HG02938 (cell line): ENCODE data around the gene DLG1.

Experiments used
- ATAC-seq: cut with Tn5 transposase; IDR thresholded peaks from one replicate; pipeline ENCODE4 v1.9.1; 2021; ENCODE audit warnings: mild to moderate bottlenecking, moderate library complexity; ENCODE audit not compliant: unreplicated experiment

DLG1 gene

GRCh38 chr3:197298341-197298944 is at the start of gene DLG1:
DLG1 (minus strand) TSS chr3:197298612; CDS start chr3:197297204, 1,408 bp downstream.
- ATAC-seq, result peak; percentile 50

- ATAC-seq, result no peak
Measured at GRCh38 chr3:197348014-197348413, 49.6 kb upstream of the DLG1 start.

GRCh38 chr3:197345390-197345789 is 47.0 kb upstream of the DLG1 start:
- no peak for ATAC-seq

GRCh38 chr3:197344582-197345318 is 46.3 kb upstream of the DLG1 start:
- ATAC-seq, result no peak

GRCh38 chr3:197343656-197344408 is 45.4 kb upstream of the DLG1 start:
- no peak for ATAC-seq

GRCh38 chr3:197343111-197343510 is 44.7 kb upstream of the DLG1 start:
- no peak for ATAC-seq

GRCh38 chr3:197340521-197340871 is 42.1 kb upstream of the DLG1 start:
- no peak for ATAC-seq

- no peak for ATAC-seq
Measured at GRCh38 chr3:197339841-197340520, 41.6 kb upstream of the DLG1 start.

GRCh38 chr3:197338586-197338985 is 40.2 kb upstream of the DLG1 start:
- ATAC-seq, result no peak

- no peak for ATAC-seq
Measured at GRCh38 chr3:197337656-197338055, 39.2 kb upstream of the DLG1 start.

GRCh38 chr3:197337214-197337613 is 38.8 kb upstream of the DLG1 start:
- no peak for ATAC-seq

GRCh38 chr3:197336348-197336747 is 37.9 kb upstream of the DLG1 start:
- no peak for ATAC-seq

- ATAC-seq, result no peak
Measured at GRCh38 chr3:197335428-197336132, 37.2 kb upstream of the DLG1 start.

GRCh38 chr3:197333901-197334639 is 35.7 kb upstream of the DLG1 start:
- ATAC-seq, result no peak

- no peak for ATAC-seq
Measured at GRCh38 chr3:197331131-197331530, 32.7 kb upstream of the DLG1 start.

- no peak for ATAC-seq
Measured at GRCh38 chr3:197329382-197329781, 31.0 kb upstream of the DLG1 start.

- ATAC-seq, result no peak
Measured at GRCh38 chr3:197328198-197328597, 29.8 kb upstream of the DLG1 start.

- no peak for ATAC-seq
Measured at GRCh38 chr3:197327701-197328100, 29.3 kb upstream of the DLG1 start.

- ATAC-seq, result no peak
Measured at GRCh38 chr3:197325773-197326172, 27.4 kb upstream of the DLG1 start.

- no peak for ATAC-seq
Measured at GRCh38 chr3:197322149-197322548, 23.7 kb upstream of the DLG1 start.
